Mesenteric fat pad (tissue), 1 donor: ENCODE results near the gene CLEC20A. TPM values are rescaled to one million over a fixed set of nuclear protein-coding genes. Genes with fewer than 3 reads are reported as not detected.

Source experiments
- total RNA-seq: library from RNA; stranded (reverse); fragmentation: NEBNext Ultra II Directional; extraction: Animal tissue kit (Norgen Biotek cat#: 25700); gene quantifications from one replicate; pipeline ENCODE4 v1.2.1, GENCODE V29; 2021
- donor health status: DM: yes; HTN: yes; CAD: no.

Gene CLEC20A
- total RNA-seq, 1 donor from 2014 or later, result not detected

Other genes with a start within 250 kb of the CLEC20A start
- not detected for gene TEX35, start 16.1 kb upstream of the CLEC20A start, total RNA-seq
- 5.2 TPM for gene RALGPS2, start 228.3 kb upstream of the CLEC20A start, total RNA-seq